Measurements from ENCODE around the gene DUSP16.
"Not testable (repeated sequence)": the region's sequence is repeated elsewhere in the genome, so short reads cannot be mapped to it uniquely, and the experiment has no call there.

DUSP16 gene

GRCh38 chr12:12562585-12563261 is at the start of gene DUSP16:
Gene DUSP16, minus strand, starts transcription at chr12:12562863. Its CDS starts 41,765 bp downstream, at chr12:12521098.
- peak; percentile 99 for DNase-seq (ENCODE audit: low spot score)

GRCh38 chr12:12612358-12612757 is 49.7 kb upstream of the DUSP16 start:
- DNase-seq (ENCODE audit: low spot score): peak; percentile 46

GRCh38 chr12:12611512-12612306 is 49.0 kb upstream of the DUSP16 start, which contains the start of gene CREBL2:
Gene CREBL2, plus strand, starts transcription at chr12:12611876. Its CDS starts 297 bp downstream, at chr12:12612173.
- DNase-seq (ENCODE audit: low spot score): peak; percentile 99

GRCh38 chr12:12610711-12611110 is 48.0 kb upstream of the DUSP16 start:
- no peak for DNase-seq (ENCODE audit: low spot score)

- DNase-seq (ENCODE audit: low spot score): no peak
Measured at GRCh38 chr12:12609692-12610091, 47.0 kb upstream of the DUSP16 start.

- DNase-seq (ENCODE audit: low spot score): peak; percentile 34
Measured at GRCh38 chr12:12608557-12608957, 45.9 kb upstream of the DUSP16 start.

GRCh38 chr12:12606781-12607589 is 44.3 kb upstream of the DUSP16 start:
- peak; percentile 76 for DNase-seq (ENCODE audit: low spot score)

GRCh38 chr12:12604740-12605139 is 42.1 kb upstream of the DUSP16 start:
- no peak for DNase-seq (ENCODE audit: low spot score)

GRCh38 chr12:12600659-12601058 is 38.0 kb upstream of the DUSP16 start:
- no peak for DNase-seq (ENCODE audit: low spot score)

GRCh38 chr12:12599750-12600643 is 37.3 kb upstream of the DUSP16 start:
- DNase-seq (ENCODE audit: low spot score): no peak

- no peak for DNase-seq (ENCODE audit: low spot score)
Measured at GRCh38 chr12:12598864-12599263, 36.2 kb upstream of the DUSP16 start.

- DNase-seq (ENCODE audit: low spot score): not testable (repeated sequence)
Measured at GRCh38 chr12:12596598-12596997, 33.9 kb upstream of the DUSP16 start.

GRCh38 chr12:12595929-12596328 is 33.3 kb upstream of the DUSP16 start:
- DNase-seq (ENCODE audit: low spot score): not testable (repeated sequence)

GRCh38 chr12:12592930-12593329 is 30.3 kb upstream of the DUSP16 start:
- peak; percentile 62 for DNase-seq (ENCODE audit: low spot score)

GRCh38 chr12:12590961-12591360 is 28.3 kb upstream of the DUSP16 start:
- DNase-seq (ENCODE audit: low spot score): no peak

GRCh38 chr12:12588436-12588835 is 25.8 kb upstream of the DUSP16 start:
- not testable (repeated sequence) for DNase-seq (ENCODE audit: low spot score)

- DNase-seq (ENCODE audit: low spot score): no peak
Measured at GRCh38 chr12:12587878-12588277, 25.2 kb upstream of the DUSP16 start.

- DNase-seq (ENCODE audit: low spot score): peak; percentile 60
Measured at GRCh38 chr12:12586879-12587675, 24.4 kb upstream of the DUSP16 start.

GRCh38 chr12:12585115-12585863 is 22.6 kb upstream of the DUSP16 start:
- no peak for DNase-seq (ENCODE audit: low spot score)

Data from LoVo (cell line).